ENCODE data around the gene CEP131.
A peak's percentile ranks its signal among the peaks of the same experiment; 100 is the strongest.

The CEP131 gene

DNA sequence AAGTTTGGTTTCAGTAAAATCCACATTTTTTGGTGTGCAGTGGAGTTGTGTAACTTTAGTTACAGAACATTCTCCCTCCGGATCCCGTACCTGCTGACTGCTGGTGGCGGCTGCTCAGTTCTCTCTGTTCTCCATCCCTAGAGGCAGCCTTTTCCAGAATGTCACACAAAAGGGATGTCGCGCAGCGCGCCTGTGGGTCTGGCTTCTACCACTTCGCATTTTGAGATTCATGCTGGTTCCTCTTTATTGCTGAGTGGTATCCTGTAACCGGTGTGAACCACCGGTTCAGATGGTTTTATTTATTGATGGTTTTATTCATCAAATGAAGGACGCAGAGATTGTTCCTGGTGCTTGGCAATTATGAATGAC, 981 bp upstream of the CEP131 start:
- DNase-seq (ENCODE audit: low spot score) = no peak

- DNase-seq (ENCODE audit: low spot score) = no peak
Measured at GRCh38 chr17:81222620-81222905, 202 bp downstream of the CEP131 start.

- DNase-seq (ENCODE audit: low spot score) = no peak
Measured at GRCh38 chr17:81221842-81222619, 734 bp downstream of the CEP131 start.

DNA sequence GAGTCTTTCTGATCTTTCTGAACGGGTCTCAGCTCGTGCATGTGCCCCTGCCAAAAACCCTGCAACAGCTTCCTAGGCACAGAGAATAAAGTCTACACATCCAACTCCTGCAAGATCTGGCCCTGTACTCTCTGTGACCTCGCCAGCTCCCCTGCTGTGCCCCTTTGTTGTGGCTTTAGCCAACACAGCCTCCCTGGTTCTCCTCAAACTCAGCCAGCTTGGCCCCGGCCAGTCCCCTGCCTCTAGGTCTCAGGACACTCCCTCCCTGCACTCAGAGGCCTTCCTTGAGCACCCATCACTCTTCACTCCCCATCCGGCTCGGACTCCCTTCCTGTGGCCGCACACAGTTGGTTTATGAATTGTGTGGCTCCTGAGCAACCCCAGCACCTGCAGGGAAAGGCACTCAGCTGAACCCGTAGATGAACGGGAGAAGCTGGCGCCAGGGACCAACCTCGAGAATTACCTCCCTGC, 1.4 kb downstream of the CEP131 start:
- DNase-seq (ENCODE audit: low spot score) = no peak

GRCh38 chr17:81219476-81220180, 3.1 kb downstream of the CEP131 start:
- no peak for DNase-seq (ENCODE audit: low spot score)

DNA sequence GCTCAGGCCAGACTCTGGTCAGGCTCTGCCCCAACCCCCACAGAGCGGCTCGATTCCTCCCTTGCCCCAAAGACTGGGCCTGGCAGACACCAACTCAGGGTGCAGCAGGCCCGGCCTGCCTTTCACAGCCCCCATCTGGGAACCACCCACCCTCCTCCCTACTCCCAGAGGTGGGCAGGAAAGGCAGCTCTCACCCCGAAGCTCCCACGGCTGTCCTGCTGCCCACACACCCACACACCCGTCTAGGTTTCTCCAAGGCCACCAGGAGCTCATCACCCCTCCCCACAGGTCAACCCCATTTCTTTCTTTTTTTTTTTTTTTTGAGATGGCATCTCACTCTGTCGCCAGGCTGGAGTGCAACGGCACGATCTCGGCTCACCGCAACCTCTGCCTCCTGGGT, 3.8 kb downstream of the CEP131 start:
- DNase-seq (ENCODE audit: low spot score) = no peak

DNA sequence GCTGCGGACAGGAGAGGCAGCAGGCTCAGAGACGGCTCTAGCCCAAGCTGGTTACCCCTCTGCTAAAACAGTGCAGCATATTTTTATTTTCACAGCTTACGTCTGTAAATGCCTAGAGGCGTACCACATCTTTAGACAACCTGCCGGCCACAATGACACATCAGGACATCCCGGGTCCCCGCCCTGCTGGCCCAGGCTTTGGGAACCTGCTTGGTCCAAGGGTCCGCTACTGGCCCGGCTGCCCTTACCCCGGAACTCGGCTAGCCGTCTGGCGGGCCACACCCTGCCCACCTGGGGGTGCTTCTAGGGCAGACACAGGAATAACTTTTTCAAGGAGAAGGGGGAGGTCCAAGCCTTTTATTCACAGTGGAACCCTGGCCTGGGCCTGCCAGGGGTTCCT, 4.3 kb downstream of the CEP131 start:
- no peak for DNase-seq (ENCODE audit: low spot score)

GRCh38 chr17:81217491-81217890, 5.3 kb downstream of the CEP131 start:
- no peak for DNase-seq (ENCODE audit: low spot score)

DNA sequence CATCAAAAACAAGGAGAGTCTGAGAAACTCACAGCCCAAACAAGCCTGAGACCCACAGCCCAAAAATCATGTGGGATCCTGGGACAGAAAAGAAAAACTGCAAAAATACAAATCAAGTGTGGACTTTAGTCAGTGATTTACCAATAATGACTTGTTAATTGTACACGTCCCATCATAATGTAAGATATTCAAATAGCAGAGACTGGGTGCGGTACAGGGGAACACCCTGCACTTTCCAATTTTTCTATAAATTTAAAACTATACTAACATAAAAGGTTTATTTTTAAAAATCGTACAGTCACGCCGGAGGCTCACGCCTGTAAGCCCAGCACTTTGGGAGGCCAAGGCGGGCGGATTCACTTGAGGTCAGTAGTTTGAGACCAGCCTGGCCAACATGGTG, 8.8 kb downstream of the CEP131 start:
- DNase-seq (ENCODE audit: low spot score) = no peak

DNA sequence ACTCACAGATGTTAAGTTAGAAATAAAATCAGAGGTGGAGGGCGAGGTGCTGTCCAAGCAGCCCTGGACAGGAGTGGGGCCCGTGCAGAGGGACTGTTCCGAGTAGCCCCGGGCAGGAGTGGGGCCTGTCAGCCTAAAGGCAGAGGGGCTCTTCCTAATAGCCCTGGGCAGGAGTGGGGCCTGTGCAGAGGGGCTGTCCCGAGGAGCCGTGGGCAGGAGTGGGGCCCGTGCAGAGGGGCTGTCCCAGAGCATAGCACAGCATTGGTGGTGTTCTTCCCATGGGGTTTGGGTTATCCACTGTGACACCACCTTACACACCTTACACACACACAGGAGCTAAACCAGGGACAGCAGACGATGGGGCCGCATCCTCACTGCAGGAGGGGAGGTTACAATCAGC, 10.4 kb downstream of the CEP131 start:
- DNase-seq (ENCODE audit: low spot score) = no peak

DNA sequence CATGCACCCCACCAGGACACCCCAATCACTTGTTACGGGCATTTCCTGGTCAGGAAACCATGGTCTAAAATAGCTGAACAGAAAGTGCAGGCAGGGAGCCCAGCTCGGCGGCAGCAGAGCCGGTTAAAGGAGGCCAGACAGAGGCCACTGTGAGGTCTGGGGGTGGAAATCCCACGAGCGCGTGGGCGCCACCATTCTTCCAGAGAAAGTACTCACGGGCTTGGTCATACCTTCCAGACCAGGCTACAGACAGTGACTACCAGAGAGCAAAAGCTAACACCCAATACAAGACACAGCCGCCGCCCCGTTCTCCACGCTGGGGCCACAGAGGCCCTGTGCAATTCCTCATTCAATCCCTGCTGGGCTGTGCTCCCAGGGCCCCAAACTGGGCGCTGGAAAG, 11.9 kb downstream of the CEP131 start:
- DNase-seq (ENCODE audit: low spot score) = no peak

DNA sequence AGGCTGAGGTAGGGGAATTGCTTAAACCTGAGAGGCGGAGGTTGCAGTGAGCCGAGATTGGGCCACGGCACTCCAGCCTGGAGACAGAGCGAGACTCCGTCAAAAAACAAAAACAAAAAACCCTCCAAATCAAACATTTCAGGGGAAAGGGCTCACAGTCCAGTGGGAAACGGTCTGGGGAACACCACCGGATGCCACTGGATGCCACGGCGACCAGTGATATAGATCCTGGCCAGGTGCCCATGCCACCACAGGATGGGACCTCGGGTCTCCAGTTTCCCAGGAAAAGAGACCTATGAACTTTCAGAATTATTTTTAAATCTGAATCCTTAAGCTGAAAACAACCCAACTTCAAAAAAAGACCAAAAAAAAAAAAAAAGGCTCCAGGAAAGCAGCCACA, 12.3 kb downstream of the CEP131 start:
- DNase-seq (ENCODE audit: low spot score) = no peak

DNA sequence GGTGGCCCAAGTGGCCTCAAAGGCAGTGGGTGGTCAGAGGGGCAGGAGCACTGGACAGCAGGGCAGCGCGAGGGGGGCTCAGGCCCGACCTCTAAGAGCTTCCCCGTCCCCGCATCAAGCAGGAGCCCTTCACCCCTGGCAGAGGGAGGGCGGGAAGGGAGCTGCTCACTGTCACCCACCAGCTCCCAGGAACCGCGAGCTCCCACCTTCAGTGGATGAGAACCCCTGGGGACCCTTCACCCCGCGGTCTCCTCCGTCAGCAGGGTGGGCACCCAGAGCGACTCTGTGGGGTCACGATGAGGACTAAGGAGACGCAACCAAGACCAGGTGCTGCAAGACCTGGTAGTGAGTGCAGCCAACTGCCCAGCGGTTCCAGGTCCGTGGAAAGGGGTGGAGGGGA, 13.6 kb downstream of the CEP131 start:
- no peak for DNase-seq (ENCODE audit: low spot score)

- no peak for DNase-seq (ENCODE audit: low spot score)
Measured at GRCh38 chr17:81208651-81209050, 14.1 kb downstream of the CEP131 start.

DNA sequence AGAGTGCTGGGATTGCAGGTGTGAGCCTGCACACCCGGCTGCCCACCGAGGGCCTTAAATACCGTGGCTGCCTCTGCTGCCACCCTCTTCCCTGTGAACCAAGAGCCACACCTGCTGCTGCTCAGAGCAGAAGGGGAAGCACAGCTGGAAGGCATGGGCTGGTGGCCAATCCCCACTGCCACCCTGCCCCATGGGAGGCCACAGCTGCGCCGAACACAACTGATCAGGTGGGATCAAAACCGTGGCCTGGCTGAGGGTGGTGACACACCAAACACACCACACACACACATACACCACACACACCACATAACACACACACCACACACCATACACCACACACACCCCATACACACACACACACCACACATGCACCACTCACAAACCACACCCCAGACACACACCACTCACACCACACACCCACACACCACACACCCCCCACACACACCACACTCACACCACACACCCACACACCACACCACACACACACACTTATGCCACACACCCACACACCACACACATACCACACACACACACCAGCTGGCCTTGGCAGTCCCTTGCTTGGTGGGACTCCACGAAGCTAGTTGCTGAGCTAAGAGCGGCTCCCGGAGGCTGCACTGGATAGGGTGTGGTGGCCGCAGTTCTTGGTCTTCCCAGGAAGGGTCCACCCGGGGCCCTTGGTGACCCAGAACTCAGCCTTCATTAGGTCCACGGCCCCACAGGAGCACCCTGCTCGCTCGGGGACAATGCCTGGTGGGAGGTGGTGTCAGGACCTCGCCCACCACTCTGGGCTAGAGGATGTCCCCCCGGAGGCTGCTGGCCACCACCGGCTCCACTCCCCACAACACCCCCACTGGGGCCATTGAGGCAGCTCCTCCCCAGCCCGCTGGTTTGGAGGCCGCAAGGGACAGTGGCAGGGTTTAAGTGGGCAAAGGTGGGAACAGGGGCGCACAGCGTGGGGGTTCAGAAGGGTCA, 14.9 kb downstream of the CEP131 start:
- no peak for DNase-seq (ENCODE audit: low spot score)

DNA sequence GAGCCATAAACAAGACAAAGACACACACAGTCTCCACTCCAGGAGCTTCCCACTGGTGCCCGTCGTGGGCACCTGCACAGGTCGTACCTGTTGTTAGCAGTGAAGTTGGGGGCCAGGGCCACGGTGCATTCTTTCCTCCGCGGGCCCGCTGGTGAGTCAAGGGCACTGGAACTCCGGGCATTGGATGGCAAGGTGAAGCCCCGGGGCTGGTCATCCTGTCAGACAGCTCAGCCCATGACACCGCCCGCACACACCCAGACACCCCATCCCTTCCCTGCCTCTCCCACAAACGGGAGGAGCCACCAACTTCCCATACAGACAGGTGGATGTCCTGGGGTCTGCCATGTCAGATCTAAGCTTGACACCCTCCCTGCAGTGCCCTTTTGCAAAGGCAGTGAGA, 16.1 kb downstream of the CEP131 start:
- no peak for DNase-seq (ENCODE audit: low spot score)

DNA sequence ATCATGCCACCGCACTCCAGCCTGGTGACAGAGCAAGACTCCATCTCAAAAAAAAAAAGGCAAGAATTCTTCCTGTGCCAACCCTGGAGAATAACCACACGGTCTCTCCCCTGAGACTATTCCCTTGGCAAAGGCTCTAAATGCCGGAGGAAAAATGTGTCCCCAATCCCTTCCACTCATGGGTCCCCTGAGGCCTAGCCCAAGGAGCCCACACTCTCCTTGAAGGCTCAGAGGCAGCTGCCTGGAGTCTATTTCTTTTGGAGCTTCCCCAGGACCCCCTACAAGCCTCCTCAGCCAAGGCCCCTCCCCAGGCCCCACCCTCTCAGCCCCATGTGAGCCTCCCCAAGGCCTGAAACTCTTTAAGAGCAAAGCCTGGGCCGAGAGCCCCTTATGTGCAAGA, 16.6 kb downstream of the CEP131 start:
- DNase-seq (ENCODE audit: low spot score) = peak; percentile 75

DNA sequence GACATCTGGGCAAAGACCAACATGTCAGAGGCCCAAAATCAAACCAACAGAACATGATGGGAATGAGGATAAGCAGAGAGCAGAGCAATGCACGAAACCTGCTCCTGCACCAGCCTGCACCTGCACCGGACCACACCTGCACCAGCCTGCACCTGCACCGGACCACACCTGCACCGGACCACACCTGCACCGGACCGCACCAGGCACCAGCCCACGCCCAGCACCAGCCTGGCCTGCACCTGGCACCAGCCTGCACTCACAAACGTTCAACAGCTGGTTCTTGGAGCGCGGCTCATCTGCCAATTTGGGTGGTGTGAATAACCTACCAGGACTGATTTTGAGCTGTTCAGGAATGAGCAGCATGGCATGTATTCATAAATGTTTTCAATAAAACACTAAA, 18.2 kb downstream of the CEP131 start:
- no peak for DNase-seq (ENCODE audit: low spot score)

- no peak for DNase-seq (ENCODE audit: low spot score)
Measured at GRCh38 chr17:81203136-81203535, 19.6 kb downstream of the CEP131 start.

DNA sequence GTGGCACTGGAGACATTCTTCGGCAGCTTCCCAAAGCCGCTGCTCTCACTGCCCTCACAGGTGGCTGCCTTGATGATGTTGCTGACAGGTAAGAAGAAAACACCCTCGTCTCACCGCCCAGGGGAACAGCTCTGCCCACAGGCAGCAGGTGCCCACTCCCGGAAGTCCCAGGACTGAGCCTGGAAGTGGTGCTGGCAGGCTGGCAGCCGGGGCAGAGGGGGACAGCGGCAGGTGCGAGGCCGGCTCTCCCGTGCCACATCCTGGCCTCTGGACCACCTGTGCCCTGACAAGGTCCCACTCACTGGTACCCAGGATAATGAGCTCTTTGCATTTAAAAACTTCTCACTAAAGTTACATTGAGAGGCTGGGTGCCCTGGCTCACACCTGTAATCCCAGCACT, 20.4 kb downstream of the CEP131 start:
- no peak for DNase-seq (ENCODE audit: low spot score)

DNA sequence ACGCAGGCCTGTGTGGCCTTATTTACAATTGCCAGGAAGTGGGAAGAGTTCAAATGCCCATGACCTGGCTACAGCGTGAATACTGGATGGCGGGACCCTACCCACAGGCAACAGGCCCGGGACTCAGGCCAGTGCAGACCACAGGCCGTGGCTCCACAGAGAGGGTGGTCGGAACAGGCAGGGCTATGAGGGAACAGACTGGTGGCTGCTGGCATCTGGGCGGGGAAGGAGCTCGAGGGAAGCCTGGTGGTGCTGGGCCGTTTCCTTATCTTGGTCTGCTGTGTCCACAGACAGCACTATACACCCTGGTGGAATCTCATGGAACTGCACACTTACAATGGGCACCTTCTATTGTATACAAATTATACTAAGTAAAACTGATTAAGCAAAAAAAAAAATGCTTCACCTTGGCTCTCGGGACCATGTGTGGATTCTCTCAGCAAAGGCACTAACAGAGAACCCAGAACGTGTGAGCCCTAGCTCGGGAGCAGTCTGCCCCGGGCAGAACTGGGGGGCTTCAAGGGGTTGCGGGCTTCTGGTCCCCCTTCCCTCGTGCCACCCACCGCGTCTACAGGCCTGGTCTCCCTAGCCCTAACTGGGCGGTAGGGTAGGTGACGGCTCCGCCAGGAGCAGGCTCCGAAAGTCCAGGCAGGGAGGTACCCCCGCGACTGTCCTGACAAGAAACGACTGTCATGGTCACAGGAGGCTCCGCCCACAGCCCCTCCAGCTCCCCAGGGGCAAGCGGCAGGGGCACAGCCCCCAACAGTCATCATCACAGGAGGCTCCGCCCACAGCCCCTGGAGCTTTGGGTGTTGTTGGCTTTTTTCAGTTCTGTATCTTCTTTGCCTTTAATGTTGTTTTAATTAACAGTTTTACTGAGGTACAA, 21.8 kb downstream of the CEP131 start:
- peak; percentile 90 for DNase-seq (ENCODE audit: low spot score)

- no peak for DNase-seq (ENCODE audit: low spot score)
Measured at GRCh38 chr17:81200201-81200600, 22.6 kb downstream of the CEP131 start.
